ENCODE measurements around the gene SSNA1. TPM values are rescaled to one million over a fixed set of nuclear protein-coding genes. Genes with fewer than 3 reads are reported as not detected.

The SSNA1 gene
- total and polyA plus RNA-seq, 2 donors (not counting 1 experiment from before 2014, with no cell fraction given), result 37.7 to 56.3 TPM

DNA sequence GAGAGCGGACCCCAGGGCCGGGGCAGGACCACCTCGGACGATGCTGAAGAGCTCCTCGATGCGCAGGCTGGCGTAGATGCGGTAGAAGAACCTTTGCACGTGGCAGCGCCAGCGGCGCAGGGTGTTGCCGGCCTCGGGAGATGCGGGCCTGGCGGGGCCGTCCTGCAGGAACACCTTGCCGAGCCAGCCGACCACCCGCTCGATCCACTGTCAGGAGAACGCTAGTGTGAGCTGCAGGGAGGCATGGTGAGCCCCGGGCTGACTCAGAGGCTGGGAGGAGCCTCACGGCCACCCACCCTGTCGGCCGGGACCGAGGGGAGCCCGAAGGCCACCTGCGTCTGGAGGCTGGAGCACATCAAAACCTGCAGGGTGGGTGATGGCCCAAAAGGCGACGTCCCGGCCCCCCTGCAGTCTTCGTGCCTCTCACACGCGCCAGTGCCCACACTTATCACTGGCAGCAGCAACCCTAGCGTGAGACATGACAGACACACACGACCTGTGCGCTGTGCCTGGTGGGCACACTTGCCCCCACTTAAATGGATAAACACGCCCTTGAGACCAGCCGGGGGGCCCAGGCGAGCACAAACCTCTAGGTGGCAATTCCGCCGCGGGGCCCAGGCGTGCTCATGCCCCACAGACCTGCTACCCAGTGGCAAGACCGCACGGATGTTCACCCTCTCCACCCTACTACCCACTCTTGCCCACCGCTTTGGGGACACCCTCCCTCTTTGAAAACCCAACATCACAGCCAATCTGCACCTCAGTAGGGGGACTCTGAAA, 3.4 kb upstream of the SSNA1 start:
- Histone ChIP-seq H3K27me3 (ENCODE audit: control insufficient read depth, insufficient read depth, low read length) (no peaks in the 10 kb centered on the region), H3K4me1 (ENCODE audit: control insufficient read depth, extremely low read depth, insufficient read depth, low read length) (peaks cover 19% of the 10 kb centered on the region), H3K79me2 (ENCODE audit: control insufficient read depth, insufficient read depth, low read length) (peaks cover 23% of the 10 kb centered on the region), H4K20me1 (ENCODE audit: control insufficient read depth, extremely low read depth, insufficient read depth, low read length) (no peaks in the 10 kb centered on the region), H3K36me3 (ENCODE audit: control insufficient read depth, insufficient read depth, low read length) (peaks cover 34% of the 10 kb centered on the region), H3K4me3 (replicated peaks in 1 of 4; ENCODE audit: control extremely low read depth in 1 of 4, insufficient read depth in 1 of 4, low read depth in 3 of 4, low read length in 4 of 4) (no peak overlapping the region), H3K9ac (ENCODE audit: insufficient read depth, low read length) (no peak overlapping the region), H2AFZ (ENCODE audit: low read length) (no peak overlapping the region), H3K4me2 (ENCODE audit: extremely low read depth, insufficient read depth, low read length) (no peak overlapping the region), H3K9me3 (ENCODE audit: control insufficient read depth, insufficient read depth, low read depth, low read length) (no peaks in the 10 kb centered on the region), H3K27ac (ENCODE audit: insufficient read depth, low read length) (no peak overlapping the region)
- DNase-seq (ENCODE audit: low read depth in 2 of 2), result no peak
- no peak for TF ChIP-seq EZH2 (IDR thresholded peaks at IDR 0.05; ENCODE audit: low read length, missing control alignments)
- TF ChIP-seq, protein P1, sequence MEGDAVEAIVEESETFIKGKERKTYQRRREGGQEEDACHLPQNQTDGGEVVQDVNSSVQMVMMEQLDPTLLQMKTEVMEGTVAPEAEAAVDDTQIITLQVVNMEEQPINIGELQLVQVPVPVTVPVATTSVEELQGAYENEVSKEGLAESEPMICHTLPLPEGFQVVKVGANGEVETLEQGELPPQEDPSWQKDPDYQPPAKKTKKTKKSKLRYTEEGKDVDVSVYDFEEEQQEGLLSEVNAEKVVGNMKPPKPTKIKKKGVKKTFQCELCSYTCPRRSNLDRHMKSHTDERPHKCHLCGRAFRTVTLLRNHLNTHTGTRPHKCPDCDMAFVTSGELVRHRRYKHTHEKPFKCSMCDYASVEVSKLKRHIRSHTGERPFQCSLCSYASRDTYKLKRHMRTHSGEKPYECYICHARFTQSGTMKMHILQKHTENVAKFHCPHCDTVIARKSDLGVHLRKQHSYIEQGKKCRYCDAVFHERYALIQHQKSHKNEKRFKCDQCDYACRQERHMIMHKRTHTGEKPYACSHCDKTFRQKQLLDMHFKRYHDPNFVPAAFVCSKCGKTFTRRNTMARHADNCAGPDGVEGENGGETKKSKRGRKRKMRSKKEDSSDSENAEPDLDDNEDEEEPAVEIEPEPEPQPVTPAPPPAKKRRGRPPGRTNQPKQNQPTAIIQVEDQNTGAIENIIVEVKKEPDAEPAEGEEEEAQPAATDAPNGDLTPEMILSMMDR (conservative IDR thresholded peaks at IDR 0.05 in 1 of 2, IDR thresholded peaks at IDR 0.05 in 1 of 2; ENCODE audit: low read depth in 1 of 2, low read length in 2 of 2), result no peak

GRCh38 chr9:137185921-137186320, 2.6 kb upstream of the SSNA1 start:
- no peak for TF ChIP-seq EZH2 (IDR thresholded peaks at IDR 0.05; ENCODE audit: low read length, missing control alignments)
- TF ChIP-seq, protein P1 (conservative IDR thresholded peaks at IDR 0.05 in 1 of 2, IDR thresholded peaks at IDR 0.05 in 1 of 2; ENCODE audit: low read depth in 1 of 2, low read length in 2 of 2), result no peak
- DNase-seq (ENCODE audit: low read depth in 2 of 2), result no peak
- H3K4me2 ChIP-seq (ENCODE audit: extremely low read depth, insufficient read depth, low read length), result no peak overlapping the region
- no peaks in the 10 kb centered on the region for H4K20me1 ChIP-seq (ENCODE audit: control insufficient read depth, extremely low read depth, insufficient read depth, low read length)
- H3K27me3 ChIP-seq (ENCODE audit: control insufficient read depth, insufficient read depth, low read length), result no peaks in the 10 kb centered on the region
- no peak overlapping the region for H3K27ac ChIP-seq (ENCODE audit: insufficient read depth, low read length)
- H3K9ac ChIP-seq (ENCODE audit: insufficient read depth, low read length), result no peak overlapping the region
- peaks cover 19% of the 10 kb centered on the region for H3K4me1 ChIP-seq (ENCODE audit: control insufficient read depth, extremely low read depth, insufficient read depth, low read length)
- H3K4me3 ChIP-seq (replicated peaks in 1 of 4; ENCODE audit: control extremely low read depth in 1 of 4, insufficient read depth in 1 of 4, low read depth in 3 of 4, low read length in 4 of 4), result no peak overlapping the region
- H3K36me3 ChIP-seq (ENCODE audit: control insufficient read depth, insufficient read depth, low read length), result peaks cover 34% of the 10 kb centered on the region
- H2AFZ ChIP-seq (ENCODE audit: low read length), result no peak overlapping the region
- no peaks in the 10 kb centered on the region for H3K9me3 ChIP-seq (ENCODE audit: control insufficient read depth, insufficient read depth, low read depth, low read length)
- H3K79me2 ChIP-seq (ENCODE audit: control insufficient read depth, insufficient read depth, low read length), result peaks cover 31% of the 10 kb centered on the region

GRCh38 chr9:137186385-137186784, 2.1 kb upstream of the SSNA1 start:
- H3K4me3 ChIP-seq (replicated peaks in 1 of 4; ENCODE audit: control extremely low read depth in 1 of 4, insufficient read depth in 1 of 4, low read depth in 3 of 4, low read length in 4 of 4), result peak overlapping the region in 1 of 4 experiments; percentile 97

More at GRCh38 chr9:137186385-137186784, 2.1 kb upstream of the SSNA1 start:
- H3K36me3 ChIP-seq (ENCODE audit: control insufficient read depth, insufficient read depth, low read length), result peaks cover 34% of the 10 kb centered on the region
- TF ChIP-seq EZH2 (IDR thresholded peaks at IDR 0.05; ENCODE audit: low read length, missing control alignments), result no peak
- TF ChIP-seq, protein P1 (conservative IDR thresholded peaks at IDR 0.05 in 1 of 2, IDR thresholded peaks at IDR 0.05 in 1 of 2; ENCODE audit: low read depth in 1 of 2, low read length in 2 of 2), result no peak
- H3K79me2 ChIP-seq (ENCODE audit: control insufficient read depth, insufficient read depth, low read length), result peaks cover 36% of the 10 kb centered on the region
- H3K4me2 ChIP-seq (ENCODE audit: extremely low read depth, insufficient read depth, low read length), result no peak overlapping the region
- H3K4me1 ChIP-seq (ENCODE audit: control insufficient read depth, extremely low read depth, insufficient read depth, low read length), result peaks cover 19% of the 10 kb centered on the region
- H3K27ac ChIP-seq (ENCODE audit: insufficient read depth, low read length), result no peak overlapping the region
- H2AFZ ChIP-seq (ENCODE audit: low read length), result no peak overlapping the region
- no peaks in the 10 kb centered on the region for H4K20me1 ChIP-seq (ENCODE audit: control insufficient read depth, extremely low read depth, insufficient read depth, low read length)
- DNase-seq (ENCODE audit: low read depth in 2 of 2), result no peak
- H3K9me3 ChIP-seq (ENCODE audit: control insufficient read depth, insufficient read depth, low read depth, low read length), result no peaks in the 10 kb centered on the region
- H3K27me3 ChIP-seq (ENCODE audit: control insufficient read depth, insufficient read depth, low read length), result no peaks in the 10 kb centered on the region
- no peak overlapping the region for H3K9ac ChIP-seq (ENCODE audit: insufficient read depth, low read length)

All from fibroblast of lung (primary cell).